Measurements from ENCODE around the gene ASPM.

- no peak for TF ChIP-seq CTCF (IDR thresholded peaks at IDR 0.05)
- TF ChIP-seq POLR2A (IDR thresholded peaks at IDR 0.05), result no peak
These were observed 10.2 kb upstream of the ASPM start for GRCh38 chr1:197156692-197157091.
